Calu3 (cell line): ENCODE data around the gene INTS6. TPM values are rescaled to one million over a fixed set of nuclear protein-coding genes. Genes with fewer than 3 reads are reported as not detected.

Source experiments
- BruUV-seq: library from RNA; stranded (reverse); fragments of 400-500 nt; replicated peaks from 2 replicates; lab custom pipeline; 2021; lab: Mats Ljungman, UMichigan
- CTCF ChIA-PET: fragments of 300-600 bp; sonication (Branson Sonifier 250); formaldehyde crosslinking; loops from one replicate; lab custom pipeline; 2022; ENCODE audit warnings: antibody characterized with exemption; lab: Charles Lee
- DNase-seq: peaks from one replicate; pipeline ENCODE4 v3.0.0; 2022
- H3K27ac Mint-ChIP-seq: one replicate; pipeline ENCODE4 v1.8.0; 2022; ENCODE audit warnings: mixed read lengths; ENCODE audit not compliant: unreplicated experiment
- H3K27me3 Mint-ChIP-seq: one replicate; pipeline ENCODE4 v1.8.0; 2022; ENCODE audit warnings: mixed read lengths; ENCODE audit not compliant: unreplicated experiment
- H3K36me3 Mint-ChIP-seq: one replicate; pipeline ENCODE4 v1.8.0; 2022; ENCODE audit warnings: mild to moderate bottlenecking, moderate library complexity, mixed read lengths; ENCODE audit not compliant: insufficient read depth, unreplicated experiment
- H3K4me1 Mint-ChIP-seq: one replicate; pipeline ENCODE4 v1.8.0; 2022; ENCODE audit warnings: mild to moderate bottlenecking, low read depth, mixed read lengths; ENCODE audit not compliant: unreplicated experiment
- H3K4me3 Mint-ChIP-seq: one replicate; pipeline ENCODE4 v1.8.0; 2022; ENCODE audit warnings: mild to moderate bottlenecking, low read depth, moderate library complexity, mixed read lengths; ENCODE audit not compliant: unreplicated experiment
- H3K9me3 Mint-ChIP-seq: one replicate; pipeline ENCODE4 v1.8.0; 2022; ENCODE audit warnings: low read depth, mixed read lengths; ENCODE audit not compliant: unreplicated experiment
- CTCF ChIP-seq: fragments of 200-600 bp; IDR thresholded peaks from one replicate; pipeline ENCODE4 v1.8.0; 2022; ENCODE audit warnings: antibody characterized with exemption; ENCODE audit not compliant: unreplicated experiment
- intact Hi-C: fragments of 100-400 bp; cut with micrococcal nuclease; formaldehyde crosslinking; loops from one replicate; pipeline ENCODE4 v1.10.0; 2022; ENCODE audit not compliant: unreplicated experiment
- total RNA-seq: library from RNA; stranded (reverse); gene quantifications from 2 replicates; pipeline ENCODE4 v1.2.3, GENCODE V29; 2022

Gene INTS6
- total RNA-seq, 1 experiment from 2014 or later = 25.3 TPM

GRCh38 chr13:51394724-51395123 is 58.1 kb downstream of the INTS6 start:
- Mint-ChIP-seq H3K36me3 (peaks cover 5% of the 10 kb centered on the region), H3K4me1 (no peaks in the 10 kb centered on the region), H3K9me3 (no peaks in the 10 kb centered on the region), H3K27me3 (no peaks in the 10 kb centered on the region), H3K4me3 (no peak overlapping the region), H3K27ac (no peak overlapping the region)
- TF ChIP-seq CTCF = no peak
- intact Hi-C loops = no loop called here
- DNase-seq = no peak
- BruUV-seq = no TSS peak
- CTCF ChIA-PET = no interaction called here

GRCh38 chr13:51385114-51385513 is 67.7 kb downstream of the INTS6 start:
- no peak for TF ChIP-seq CTCF
- BruUV-seq = no TSS peak

DNA sequence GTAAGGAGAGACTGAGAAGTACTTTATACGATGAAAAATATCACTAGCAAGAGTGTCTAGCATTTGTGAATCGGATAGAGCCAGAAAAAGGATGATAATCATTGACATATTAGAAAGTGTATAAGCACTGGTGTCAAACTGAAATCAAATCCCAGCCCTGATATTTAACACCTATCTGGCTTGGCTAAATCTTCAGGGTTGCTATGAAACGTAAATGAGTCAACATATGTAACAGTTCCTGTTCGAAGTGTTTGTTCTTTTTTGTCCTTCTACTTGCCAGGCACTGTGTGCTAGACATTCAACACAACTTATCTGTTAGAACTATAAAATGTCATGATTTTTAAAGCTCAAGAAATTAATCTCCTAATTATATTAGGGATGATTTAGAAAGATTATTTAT is 72.6 kb downstream of the INTS6 start:
- DNase-seq = no peak
- intact Hi-C loops = no loop called here
- Mint-ChIP-seq H3K27ac (no peak overlapping the region), H3K9me3 (no peaks in the 10 kb centered on the region), H3K4me3 (no peak overlapping the region), H3K36me3 (peaks cover 4% of the 10 kb centered on the region), H3K4me1 (no peaks in the 10 kb centered on the region), H3K27me3 (no peaks in the 10 kb centered on the region)
- BruUV-seq = no TSS peak
- no peak for TF ChIP-seq CTCF
- CTCF ChIA-PET = no interaction called here

More at GRCh38 chr13:51385114-51385513, 67.7 kb downstream of the INTS6 start:
- no peak for DNase-seq
- Mint-ChIP-seq H3K4me1 (no peaks in the 10 kb centered on the region), H3K27me3 (no peaks in the 10 kb centered on the region), H3K36me3 (no peaks in the 10 kb centered on the region), H3K4me3 (no peak overlapping the region), H3K27ac (no peak overlapping the region), H3K9me3 (no peaks in the 10 kb centered on the region)
- intact Hi-C loops = no loop called here
- CTCF ChIA-PET = interaction anchor here (0.6 kb wide), 1 partner anchor 1741 kb away, joined by 3 read pairs; no protein-coding TSS in a partner anchor

DNA sequence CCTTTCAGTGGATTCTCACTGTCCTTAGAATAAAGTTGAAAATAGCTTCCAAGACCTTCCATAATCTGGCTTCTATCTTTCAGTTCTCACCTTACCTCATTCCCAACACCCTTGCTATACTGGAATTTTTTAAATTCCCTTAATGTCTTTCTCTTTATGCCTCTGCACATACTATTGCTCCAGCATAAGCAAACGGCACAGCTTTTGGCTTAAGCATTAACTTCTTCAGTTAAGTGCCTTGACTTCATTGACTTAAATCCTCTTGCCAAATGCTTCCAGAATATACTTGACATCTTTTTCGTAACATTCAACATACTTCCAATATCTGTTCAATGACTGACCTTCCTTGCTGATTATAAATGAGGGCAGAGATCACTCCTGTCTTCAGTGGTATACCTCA is 79.4 kb downstream of the INTS6 start:
- no peak overlapping the region for H3K27ac Mint-ChIP-seq
- no TSS peak for BruUV-seq
- H3K9me3 Mint-ChIP-seq = no peaks in the 10 kb centered on the region
- CTCF ChIA-PET = no interaction called here
- intact Hi-C loops = no loop called here
- no peak for TF ChIP-seq CTCF
- H3K27me3 Mint-ChIP-seq = no peaks in the 10 kb centered on the region
- no peak overlapping the region for H3K4me3 Mint-ChIP-seq
- DNase-seq = no peak
- H3K4me1 Mint-ChIP-seq = no peaks in the 10 kb centered on the region
- peaks cover 5% of the 10 kb centered on the region for H3K36me3 Mint-ChIP-seq
